ENCODE measurements around the gene VPS29. TPM values are rescaled to one million over a fixed set of nuclear protein-coding genes. Genes with fewer than 3 reads are reported as not detected.
A peak's percentile ranks its signal among the peaks of the same experiment; 100 is the strongest.
"Not testable (repeated sequence)": the region's sequence is repeated elsewhere in the genome, so short reads cannot be mapped to it uniquely, and the experiment has no call there.

Gene VPS29
- polyA plus RNA-seq (2012; ENCODE audit: insufficient read depth, insufficient read length) = 162 TPM

- H3K4me3 ChIP-seq (ENCODE audit: low read length) = peak within 1 kb of the TSS; percentile 95
- DNase-seq (ENCODE audit: low read depth, low spot score) = peak; percentile 99
Observed at GRCh38 chr12:110501752-110502738, at the start of gene VPS29, which contains the start of gene RAD9B. Gene VPS29 (minus strand): TSS chr12:110502111. CDS start chr12:110502051, 60 bp downstream. Gene RAD9B (plus strand): TSS chr12:110502331. CDS start chr12:110502338, 7 bp downstream.

DNA sequence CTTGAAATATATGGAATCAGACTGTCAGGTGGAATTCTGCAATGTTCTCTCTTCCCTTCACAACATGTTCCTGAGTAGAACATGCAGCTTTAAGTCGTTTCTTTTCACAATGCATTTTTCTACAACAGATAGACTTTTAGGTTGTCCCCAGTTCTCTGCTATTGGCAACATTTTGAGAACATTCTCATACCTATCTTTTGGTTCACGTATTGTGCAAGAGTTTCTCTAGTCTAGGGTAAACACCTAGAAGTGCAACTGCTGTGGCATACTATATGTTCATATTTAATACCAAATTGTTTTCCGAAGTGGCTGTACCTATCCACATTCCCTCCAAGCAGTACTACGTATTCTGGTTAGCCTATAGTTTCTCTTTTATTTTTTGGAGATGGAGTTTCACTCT lies 49.1 kb upstream of the VPS29 start:
- no peak for DNase-seq (ENCODE audit: low read depth, low spot score)
- no peak overlapping the region for H3K4me3 ChIP-seq (ENCODE audit: low read length)

DNA sequence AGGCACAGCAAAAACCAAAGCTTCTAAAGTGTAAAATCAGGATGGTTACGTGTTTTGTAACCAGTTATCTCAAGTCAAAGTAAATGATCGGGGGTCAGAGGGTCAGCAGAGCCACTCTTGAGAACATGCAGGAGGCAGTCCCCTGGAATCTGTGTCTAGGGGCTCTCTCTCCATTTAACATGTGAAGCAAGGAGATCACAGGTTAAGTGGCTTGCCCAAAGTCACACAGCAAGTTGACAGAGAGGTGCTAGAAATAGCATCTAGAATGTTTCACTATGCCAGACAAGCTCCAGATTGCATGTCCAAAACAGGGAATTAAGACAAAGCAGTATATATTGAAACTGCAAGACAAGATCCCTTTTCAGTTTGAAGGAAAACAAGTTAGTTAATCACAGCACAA lies 47.8 kb upstream of the VPS29 start:
- no peak for DNase-seq (ENCODE audit: low read depth, low spot score)
- H3K4me3 ChIP-seq (ENCODE audit: low read length) = no peak overlapping the region

DNA sequence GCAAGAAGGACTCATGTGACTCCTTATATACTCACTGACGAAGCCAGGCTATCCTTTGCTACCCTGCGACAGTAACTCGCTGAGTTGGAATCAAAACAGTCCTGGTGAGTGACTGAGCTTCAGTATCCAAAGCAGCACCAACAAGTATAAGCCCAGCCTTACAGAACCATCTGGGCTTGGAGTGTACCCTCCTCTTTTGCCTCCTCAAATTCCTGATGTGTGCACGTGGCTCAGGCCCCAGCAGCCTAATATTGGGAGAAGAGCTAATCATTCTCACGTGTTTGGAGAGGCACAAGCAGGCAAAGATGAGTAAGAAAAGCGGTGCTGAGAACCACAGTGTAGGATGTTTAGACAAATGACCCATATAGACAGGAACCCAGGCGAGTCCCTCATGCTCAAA lies 46.8 kb upstream of the VPS29 start:
- no peak overlapping the region for H3K4me3 ChIP-seq (ENCODE audit: low read length)
- DNase-seq (ENCODE audit: low read depth, low spot score) = no peak

GRCh38 chr12:110547090-110547489 lies 45.2 kb upstream of the VPS29 start:
- DNase-seq (ENCODE audit: low read depth, low spot score) = no peak
- no peak overlapping the region for H3K4me3 ChIP-seq (ENCODE audit: low read length)

DNA sequence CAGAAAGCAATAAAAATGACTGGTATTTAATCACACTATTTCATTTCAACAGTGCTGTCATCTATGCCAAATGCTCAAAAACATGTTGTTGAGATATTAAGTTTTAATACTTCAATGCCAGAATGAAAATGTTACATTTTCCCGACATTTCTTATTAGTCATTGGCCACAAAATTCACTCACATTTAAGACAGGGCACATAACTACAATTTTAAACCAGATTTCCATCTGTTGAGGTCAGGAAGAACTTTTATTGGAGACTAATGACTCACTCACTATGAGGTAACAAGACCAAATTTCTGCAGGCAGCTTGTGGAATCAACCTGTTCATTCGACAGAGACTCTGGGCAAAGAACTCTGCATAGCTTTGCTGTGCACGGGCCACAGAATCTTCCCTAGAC lies 44.4 kb upstream of the VPS29 start:
- H3K4me3 ChIP-seq (ENCODE audit: low read length) = no peak overlapping the region
- DNase-seq (ENCODE audit: low read depth, low spot score) = no peak

DNA sequence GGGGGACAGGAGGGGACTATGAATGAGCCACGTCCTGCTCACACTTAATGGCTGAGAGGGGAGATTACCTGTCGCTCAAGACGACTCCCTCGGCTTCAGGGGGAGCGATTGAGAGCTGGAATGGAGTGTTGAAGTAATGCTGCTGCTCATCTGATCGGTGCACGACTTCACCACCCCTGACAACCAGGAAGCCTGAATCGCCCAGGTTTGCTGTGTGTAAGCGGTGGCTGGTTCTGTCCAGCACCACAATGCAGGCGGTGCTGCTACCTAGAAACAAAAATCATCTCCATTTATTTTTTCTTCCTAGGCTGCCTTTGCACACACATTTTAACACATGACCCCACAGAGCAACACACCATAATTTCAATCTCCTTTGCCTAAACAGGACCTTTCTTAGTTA lies 43.9 kb upstream of the VPS29 start:
- no peak overlapping the region for H3K4me3 ChIP-seq (ENCODE audit: low read length)
- no peak for DNase-seq (ENCODE audit: low read depth, low spot score)

- DNase-seq (ENCODE audit: low read depth, low spot score) = not testable (repeated sequence)
Observed at GRCh38 chr12:110545259-110545658, 43.3 kb upstream of the VPS29 start.

GRCh38 chr12:110543965-110544364 lies 42.1 kb upstream of the VPS29 start:
- no peak for DNase-seq (ENCODE audit: low read depth, low spot score)
- H3K4me3 ChIP-seq (ENCODE audit: low read length) = no peak overlapping the region

More at GRCh38 chr12:110545259-110545658, 43.3 kb upstream of the VPS29 start:
- H3K4me3 ChIP-seq (ENCODE audit: low read length) = not testable (repeated sequence)

- H3K4me3 ChIP-seq (ENCODE audit: low read length) = no peak overlapping the region
- no peak for DNase-seq (ENCODE audit: low read depth, low spot score)
Observed at GRCh38 chr12:110543252-110543959, 41.5 kb upstream of the VPS29 start.

- H3K4me3 ChIP-seq (ENCODE audit: low read length) = no peak overlapping the region
- DNase-seq (ENCODE audit: low read depth, low spot score) = no peak
Observed at GRCh38 chr12:110540048-110540447, 38.1 kb upstream of the VPS29 start.

DNA sequence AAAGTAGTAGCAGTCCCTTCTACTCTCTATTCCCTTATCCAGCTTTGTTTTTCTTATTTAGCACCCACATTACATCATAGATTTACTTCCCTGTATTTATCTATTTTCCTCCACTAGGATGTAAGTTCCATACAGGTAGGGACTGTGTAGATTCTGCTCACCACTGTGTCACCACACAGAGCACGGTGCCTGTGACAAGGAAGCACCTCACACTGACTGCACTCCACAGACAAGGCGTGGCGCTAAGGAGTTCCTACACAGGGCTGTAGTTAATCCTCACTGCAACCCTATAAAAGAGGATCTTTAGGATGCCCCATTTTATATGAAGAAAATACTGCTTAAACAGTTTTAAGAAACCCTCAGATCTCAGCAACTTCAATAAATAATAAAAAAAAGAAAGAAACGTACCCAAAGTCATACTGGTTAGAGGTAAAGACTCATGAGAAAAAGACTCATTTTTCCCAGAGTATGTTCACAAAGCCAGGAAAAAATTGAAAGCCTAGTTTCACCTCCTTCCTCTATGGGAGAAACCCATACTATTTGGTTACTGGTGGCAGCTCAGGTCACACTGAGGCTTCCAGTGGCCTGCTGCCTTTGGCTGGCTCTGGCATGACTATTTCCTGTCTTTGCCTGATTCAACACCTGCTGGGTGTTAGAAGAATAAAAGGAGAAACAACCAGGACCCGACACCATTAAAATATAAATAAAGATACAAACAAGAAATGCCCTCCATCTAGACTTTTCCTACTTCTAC lies 37.1 kb upstream of the VPS29 start:
- no peak overlapping the region for H3K4me3 ChIP-seq (ENCODE audit: low read length)
- no peak for DNase-seq (ENCODE audit: low read depth, low spot score)

DNA sequence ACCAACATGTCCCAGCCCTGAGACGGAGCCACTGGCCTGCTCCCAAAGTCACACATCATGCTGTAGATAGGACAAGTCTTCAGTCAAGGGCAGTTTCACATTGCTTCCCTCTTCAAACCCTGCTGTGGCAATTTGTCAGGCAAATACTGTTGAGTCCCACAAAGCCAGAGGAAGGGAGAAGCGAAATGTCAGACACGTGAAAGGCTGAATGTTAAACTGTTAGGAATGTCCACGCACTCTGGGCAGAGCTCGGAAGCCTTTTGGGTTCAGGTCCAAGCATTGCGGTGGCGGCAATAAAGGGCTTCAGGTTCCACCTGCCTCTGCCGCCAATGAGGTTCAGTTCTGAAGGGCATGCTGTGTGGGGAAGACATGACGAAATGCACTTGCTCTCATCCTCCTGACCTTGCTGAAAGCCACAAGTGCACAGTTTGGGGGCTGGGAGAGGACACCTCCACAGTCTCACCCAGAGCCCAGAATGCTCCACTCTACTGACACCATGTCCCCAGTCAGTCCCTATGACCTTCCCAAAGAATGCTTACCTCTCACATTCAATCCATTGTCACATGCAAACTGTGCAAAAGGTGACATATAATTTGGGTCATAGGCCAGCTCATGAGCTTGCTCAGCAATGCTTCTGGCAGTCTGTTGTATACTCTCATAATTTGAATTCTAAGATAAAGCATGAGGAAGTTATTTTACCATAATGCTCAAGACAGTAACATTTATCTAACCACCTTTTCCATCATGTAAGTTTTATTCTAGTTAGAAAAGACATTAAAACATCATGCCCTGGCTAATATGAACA lies 35.9 kb upstream of the VPS29 start:
- no peak overlapping the region for H3K4me3 ChIP-seq (ENCODE audit: low read length)
- no peak for DNase-seq (ENCODE audit: low read depth, low spot score)

GRCh38 chr12:110536834-110537604 lies 35.1 kb upstream of the VPS29 start:
- no peak for DNase-seq (ENCODE audit: low read depth, low spot score)
- no peak overlapping the region for H3K4me3 ChIP-seq (ENCODE audit: low read length)

DNA sequence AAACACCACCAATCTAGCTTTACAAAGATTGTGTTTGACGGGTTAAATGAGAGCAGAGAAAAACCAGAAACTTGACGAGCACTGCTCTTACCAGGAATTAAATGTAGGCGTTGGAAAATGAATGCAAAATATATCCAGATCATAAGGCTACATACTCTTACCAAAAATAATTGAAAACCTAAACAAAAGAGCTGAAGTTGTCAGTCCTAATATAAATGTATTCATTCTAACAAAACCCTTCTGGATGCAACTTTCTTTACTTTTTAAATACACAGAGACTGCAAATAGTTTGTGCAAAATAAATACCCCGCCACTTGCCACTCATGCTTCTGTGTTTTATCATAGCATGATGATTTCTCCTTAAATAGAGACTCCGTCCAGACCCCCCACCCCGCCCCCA lies 32.9 kb upstream of the VPS29 start:
- DNase-seq (ENCODE audit: low read depth, low spot score) = no peak
- no peak overlapping the region for H3K4me3 ChIP-seq (ENCODE audit: low read length)

DNA sequence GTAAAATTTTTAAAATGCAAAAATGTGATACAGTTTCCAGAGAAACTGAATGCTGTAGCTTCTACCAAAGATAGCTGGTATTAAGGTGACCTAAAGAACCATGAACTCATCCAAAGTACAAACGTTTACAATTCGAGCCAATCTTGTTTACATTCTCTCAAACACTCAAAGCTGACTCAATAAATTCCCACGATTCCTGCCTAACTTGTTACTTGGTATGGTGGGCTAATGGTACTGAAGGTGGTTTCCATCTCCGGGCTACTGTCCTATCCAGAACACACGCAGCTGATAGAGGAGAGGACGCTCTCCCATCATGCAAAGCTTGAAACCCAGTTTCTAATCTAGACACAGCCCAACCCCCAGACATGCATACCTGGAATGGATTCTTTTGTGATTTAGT lies 31.7 kb upstream of the VPS29 start:
- H3K4me3 ChIP-seq (ENCODE audit: low read length) = no peak overlapping the region
- DNase-seq (ENCODE audit: low read depth, low spot score) = no peak

- H3K4me3 ChIP-seq (ENCODE audit: low read length) = no peak overlapping the region
Observed at GRCh38 chr12:110532644-110533043, 30.7 kb upstream of the VPS29 start.

More at GRCh38 chr12:110532644-110533043, 30.7 kb upstream of the VPS29 start:
- DNase-seq (ENCODE audit: low read depth, low spot score) = no peak
